SK-N-SH treated with all-trans-retinoic acid at 6 μM for 48 hours (cell line): Measurements from ENCODE around the gene PEMT.
"Not testable (repeated sequence)": the region's sequence is repeated elsewhere in the genome, so short reads cannot be mapped to it uniquely, and the experiment has no call there.

ENCODE experiments used
- ATAC-seq: fragments of 200-7000 bp; cut with Tn5 transposase; 3 replicates; pipeline ENCODE4 v1.9.1; 2020; ENCODE audit warnings: mild to moderate bottlenecking, moderate library complexity
- ARNTL ChIP-seq: fragments of 450-650 bp; formaldehyde crosslinking; IDR thresholded peaks from 2 replicates; pipeline ENCODE4 v1.5.0; 2020; ENCODE audit warnings: low read depth, mild to moderate bottlenecking, moderate library complexity, borderline replicate concordance
- BACH2 ChIP-seq: fragments of 250-450 bp; sonication (Bioruptor Pico); IDR thresholded peaks from 2 replicates; pipeline ENCODE4 v1.9.0; 2021; ENCODE audit warnings: mild to moderate bottlenecking, borderline replicate concordance
- CREB5 ChIP-seq: fragments of 250-450 bp; sonication (Bioruptor Pico); IDR thresholded peaks from 2 replicates; pipeline ENCODE4 v1.5.1; 2020; ENCODE audit warnings: low read depth, mild to moderate bottlenecking, moderate library complexity
- CSDC2 ChIP-seq: fragments of 250-450 bp; sonication (Bioruptor Pico); IDR thresholded peaks from 2 replicates; pipeline ENCODE4 v1.5.0; 2020; ENCODE audit warnings: mild to moderate bottlenecking, moderate library complexity
- CSRNP3 ChIP-seq: fragments of 250-450 bp; sonication (Bioruptor Pico); IDR thresholded peaks from 2 replicates; pipeline ENCODE4 v1.5.1; 2021; ENCODE audit warnings: mild to moderate bottlenecking, moderate library complexity
- ESRRG ChIP-seq: fragments of 250-450 bp; sonication (Bioruptor Pico); IDR thresholded peaks from 2 replicates; pipeline ENCODE4 v1.6.1; 2021; ENCODE audit warnings: mild to moderate bottlenecking
- GLIS3 ChIP-seq: fragments of 250-450 bp; sonication (Bioruptor Pico); IDR thresholded peaks from 2 replicates; pipeline ENCODE4 v1.5.0; 2020; ENCODE audit warnings: mild to moderate bottlenecking, moderate library complexity
- ISL1 ChIP-seq: fragments of 250-450 bp; sonication (Bioruptor Pico); IDR thresholded peaks from 2 replicates; pipeline ENCODE4 v2.1.2; 2022; ENCODE audit warnings: mild to moderate bottlenecking, moderate library complexity
- OSR1 ChIP-seq: fragments of 250-450 bp; sonication (Bioruptor Pico); IDR thresholded peaks from 2 replicates; pipeline ENCODE4 v1.8.0; 2022; ENCODE audit warnings: moderate library complexity, mild to moderate bottlenecking, inconsistent platforms
- PATZ1 ChIP-seq: fragments of 250-450 bp; sonication (Bioruptor Pico); IDR thresholded peaks from 2 replicates; pipeline ENCODE4 v1.8.0; 2020; ENCODE audit warnings: mild to moderate bottlenecking, moderate library complexity, borderline replicate concordance
- POU6F1 ChIP-seq: fragments of 250-450 bp; sonication (Bioruptor Pico); IDR thresholded peaks from 2 replicates; pipeline ENCODE4 v1.8.0; 2021; ENCODE audit warnings: low read depth, mild to moderate bottlenecking, moderate library complexity, borderline replicate concordance
- PPARA ChIP-seq: fragments of 250-450 bp; sonication (Bioruptor Pico); IDR thresholded peaks from 2 replicates; pipeline ENCODE4 v1.5.0; 2020; ENCODE audit warnings: mild to moderate bottlenecking, borderline replicate concordance
- RARB ChIP-seq: fragments of 250-450 bp; sonication (Bioruptor Pico); IDR thresholded peaks from 2 replicates; pipeline ENCODE4 v1.8.0; 2021; ENCODE audit warnings: mild to moderate bottlenecking, moderate library complexity
- SNAI2 ChIP-seq: fragments of 250-450 bp; sonication (Bioruptor Pico); IDR thresholded peaks from 2 replicates; pipeline ENCODE4 v1.5.0; 2020; ENCODE audit warnings: mild to moderate bottlenecking, moderate library complexity
- TCF4 ChIP-seq: fragments of 250-450 bp; sonication (Bioruptor Pico); IDR thresholded peaks from 2 replicates; pipeline ENCODE4 v1.8.0; 2021; ENCODE audit warnings: mild to moderate bottlenecking, moderate library complexity, borderline replicate concordance
- TOX ChIP-seq: fragments of 250-450 bp; sonication (Bioruptor Pico); IDR thresholded peaks from 2 replicates; pipeline ENCODE4 v1.8.0; 2021; ENCODE audit warnings: mild to moderate bottlenecking, moderate library complexity, borderline replicate concordance
- TSHZ2 ChIP-seq: fragments of 250-450 bp; sonication (Bioruptor Pico); IDR thresholded peaks from 2 replicates; pipeline ENCODE4 v1.5.0; 2020; ENCODE audit warnings: mild to moderate bottlenecking, moderate library complexity
- ZC3H10 ChIP-seq: fragments of 250-450 bp; sonication (Bioruptor Pico); IDR thresholded peaks from 2 replicates; pipeline ENCODE4 v1.5.1; 2021; ENCODE audit warnings: mild to moderate bottlenecking, moderate library complexity
- ZFP3 ChIP-seq: fragments of 250-450 bp; sonication (Bioruptor Pico); IDR thresholded peaks from 2 replicates; pipeline ENCODE4 v1.5.0; 2020; ENCODE audit warnings: mild to moderate bottlenecking, moderate library complexity
- ZFP30 ChIP-seq: fragments of 450-650 bp; formaldehyde crosslinking; IDR thresholded peaks from 2 replicates; pipeline ENCODE4 v1.5.0; 2022; ENCODE audit warnings: mild to moderate bottlenecking, moderate library complexity
- ZNF565 ChIP-seq: fragments of 450-650 bp; formaldehyde crosslinking; conservative IDR thresholded peaks from 2 replicates; pipeline ENCODE4 v1.5.0; 2020; ENCODE audit warnings: low read depth, mild to moderate bottlenecking, moderate library complexity
- ZNF70 ChIP-seq: fragments of 450-650 bp; formaldehyde crosslinking; IDR thresholded peaks from 2 replicates; pipeline ENCODE4 v1.5.0; 2020; ENCODE audit warnings: mild to moderate bottlenecking, moderate library complexity
- ZNF8 ChIP-seq: fragments of 450-650 bp; formaldehyde crosslinking; IDR thresholded peaks from 2 replicates; pipeline ENCODE4 v1.5.0; 2020; ENCODE audit warnings: mild to moderate bottlenecking, moderate library complexity

Gene PEMT

GRCh38 chr17:17591355-17592298 is at the start of gene PEMT:
TSS of gene PEMT (minus strand) at chr17:17591708. CDS start at chr17:17591626, 82 bp downstream.
- peak; percentile 75; the same call in 1 of the 2 replicates for TF ChIP-seq ZFP3 (CRISPR knock-in tag)
- no peak for TF ChIP-seq PPARA (CRISPR knock-in tag)
- 0 out of 2 replicates have a peak, but pooled peaks have one; percentile 15 for TF ChIP-seq ZNF8
- 0 out of 2 replicates have a peak, but pooled peaks have one; percentile 9 for TF ChIP-seq PATZ1 (CRISPR knock-in tag)
- TF ChIP-seq ZC3H10 (CRISPR knock-in tag) = no peak
- TF ChIP-seq ARNTL (CRISPR knock-in tag) = peak; percentile 31; the same call in 1 of the 2 replicates
- no peak for TF ChIP-seq ESRRG (CRISPR knock-in tag)
- peak; percentile 14; the same call in 1 of the 2 replicates for TF ChIP-seq TCF4 (CRISPR knock-in tag)
- no peak for TF ChIP-seq OSR1 (CRISPR knock-in tag)
- TF ChIP-seq TOX (CRISPR knock-in tag) = no peak
- peak; percentile 95 for TF ChIP-seq TSHZ2
- no peak for TF ChIP-seq CSRNP3 (CRISPR knock-in tag)
- TF ChIP-seq CSDC2 (CRISPR knock-in tag) = peak; percentile 94
- TF ChIP-seq SNAI2 (CRISPR knock-in tag) = no peak
- TF ChIP-seq ZNF70 = no peak
- TF ChIP-seq ZNF565 (CRISPR knock-in tag) = peak; percentile 86; the same call in 1 of the 2 replicates
- TF ChIP-seq RARB = no peak
- no peak for TF ChIP-seq POU6F1
- TF ChIP-seq ZFP30 (CRISPR knock-in tag) = no peak
- TF ChIP-seq GLIS3 (CRISPR knock-in tag) = no peak
- TF ChIP-seq ISL1 (CRISPR knock-in tag) = no peak
- TF ChIP-seq CREB5 (CRISPR knock-in tag) = no peak
- TF ChIP-seq BACH2 (CRISPR knock-in tag) = no peak

GRCh38 chr17:17639661-17640270 is 48.3 kb upstream of the PEMT start:
- ATAC-seq = not testable (repeated sequence)

More at GRCh38 chr17:17591355-17592298, at the start of gene PEMT:
- ATAC-seq = peak; percentile 98
